ENCODE measurements around the gene CREG1.
"Not testable (repeated sequence)": the region's sequence is repeated elsewhere in the genome, so short reads cannot be mapped to it uniquely, and the experiment has no call there.

Gene CREG1

DNA sequence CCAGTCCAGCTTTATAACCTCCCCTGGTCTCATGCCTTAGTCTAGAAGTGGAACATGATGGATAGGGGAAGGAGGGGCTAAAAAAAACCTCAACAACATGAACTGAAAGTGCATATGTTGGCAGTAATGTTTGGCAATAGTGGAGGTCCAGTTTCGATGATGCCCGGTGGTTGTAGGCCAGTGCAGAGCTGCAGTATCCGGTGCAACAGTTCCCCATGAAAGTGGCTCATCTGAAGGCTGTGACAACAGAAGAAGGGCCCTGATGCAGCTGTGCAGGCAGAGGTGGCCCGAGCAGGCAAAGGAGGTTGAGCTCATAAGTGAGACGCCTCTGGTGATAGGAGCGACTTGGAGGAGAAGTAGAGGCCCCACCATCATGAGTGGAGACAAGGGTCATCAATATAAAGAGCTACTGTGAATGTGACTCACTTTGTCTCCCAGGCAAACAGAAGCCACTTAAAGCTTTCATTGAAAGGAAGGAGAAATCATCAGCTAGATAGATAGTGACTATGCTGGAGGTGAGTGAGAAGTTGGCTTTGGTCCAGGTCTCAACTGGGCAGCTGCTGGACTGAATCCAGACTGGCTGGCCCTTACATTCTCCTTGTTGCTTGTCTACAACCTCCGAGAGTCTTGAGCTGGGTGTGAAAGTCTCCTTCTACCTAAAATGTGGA is 10.2 kb upstream of the CREG1 start:
- no peak for DNase-seq (ENCODE audit: low read depth)

DNA sequence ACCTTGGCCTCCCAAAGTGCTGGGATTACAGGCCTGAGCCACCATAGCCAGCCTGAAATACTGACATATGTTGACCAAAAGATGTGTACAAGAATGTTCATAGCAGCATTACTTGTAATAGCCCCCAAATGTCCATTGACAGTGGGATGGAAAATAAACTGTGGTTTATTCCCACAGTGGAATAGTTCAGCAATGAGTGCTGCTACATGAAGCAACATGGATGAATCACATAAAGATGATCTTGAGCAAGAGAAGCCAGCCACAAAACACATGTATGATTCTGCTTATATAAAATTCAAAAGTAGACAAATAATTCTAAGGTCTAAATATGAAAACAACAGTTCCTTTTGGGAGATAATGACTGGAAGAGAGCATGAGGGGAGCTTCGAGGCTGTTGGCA is 9.1 kb upstream of the CREG1 start:
- DNase-seq (ENCODE audit: low read depth), result peak; percentile 34

DNA sequence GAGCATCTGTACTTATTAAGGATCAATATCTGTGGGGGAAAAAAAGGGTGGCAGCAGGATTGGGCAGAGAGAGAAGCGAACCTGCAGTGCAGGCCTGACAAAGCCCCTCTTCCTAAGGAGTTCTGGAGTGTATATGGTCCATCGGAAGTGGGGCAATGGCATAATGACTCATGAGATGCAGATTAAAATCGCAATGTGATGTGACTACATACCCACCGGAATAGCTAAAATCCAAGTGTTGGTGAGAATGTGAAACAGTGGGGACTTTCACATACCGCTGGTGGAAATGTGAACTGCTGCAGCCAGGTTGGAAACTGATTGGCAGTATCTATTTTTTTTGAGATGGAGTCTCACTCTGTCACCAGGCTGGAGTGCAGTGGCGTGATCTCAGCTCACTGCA is 8.2 kb upstream of the CREG1 start:
- DNase-seq (ENCODE audit: low read depth), result no peak

- DNase-seq (ENCODE audit: low read depth), result peak; percentile 44
Observed at GRCh38 chr1:167555971-167556714, 2.6 kb upstream of the CREG1 start.

DNA sequence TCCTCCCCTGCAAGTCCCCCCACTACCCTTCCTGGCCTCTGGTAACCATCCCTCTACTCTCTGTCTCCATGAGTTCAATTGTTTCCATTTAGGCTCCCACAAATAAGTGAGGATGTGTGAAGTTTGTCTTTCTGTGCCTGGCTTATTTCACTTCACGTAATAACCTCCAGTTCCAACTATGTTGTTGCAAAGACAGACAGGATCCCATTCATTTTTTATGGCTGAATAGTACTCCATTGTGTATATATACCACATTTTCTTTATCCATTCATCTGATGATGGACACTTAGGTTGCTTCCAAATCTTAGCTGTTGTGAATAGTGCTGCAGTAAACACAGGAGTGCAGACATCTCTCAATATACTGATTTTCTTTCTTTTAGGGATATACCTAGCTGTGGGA is 1.5 kb upstream of the CREG1 start:
- DNase-seq (ENCODE audit: low read depth), result not testable (repeated sequence)

DNA sequence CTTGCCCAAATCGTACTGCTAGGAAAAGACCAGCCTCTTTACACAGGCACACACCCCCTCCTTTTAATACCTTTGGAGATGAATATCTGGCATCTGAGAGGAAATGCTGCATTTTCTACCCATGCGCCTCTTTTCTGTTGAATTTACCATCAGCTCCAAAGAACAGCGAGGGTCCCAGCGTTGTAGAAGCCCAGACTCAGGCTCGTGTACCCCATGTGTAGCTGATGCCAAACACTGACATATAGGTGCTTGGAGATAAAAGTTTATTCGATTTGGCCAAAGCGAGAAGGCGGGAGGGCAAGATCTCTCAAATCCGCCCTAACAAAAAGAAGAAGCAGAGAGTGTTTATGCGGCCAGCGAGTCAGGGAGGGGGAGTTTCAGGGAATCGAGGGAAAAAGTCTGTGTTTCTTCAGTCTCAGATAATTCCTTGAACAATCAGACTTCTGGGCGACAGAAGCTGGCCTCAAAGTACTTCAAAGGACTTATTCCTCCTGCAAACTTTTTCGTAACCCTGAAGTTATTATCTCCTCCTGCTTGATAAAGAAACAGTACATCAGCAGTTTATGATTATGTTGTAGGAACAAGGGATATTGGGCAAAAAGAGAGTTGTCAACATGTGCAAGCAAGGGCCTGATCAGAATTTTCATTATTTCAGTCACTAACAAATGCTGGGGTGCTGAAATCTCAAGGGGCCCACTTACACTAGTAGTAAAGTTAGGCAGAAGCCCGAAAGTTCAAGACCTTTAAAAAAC is 642 bp upstream of the CREG1 start:
- DNase-seq (ENCODE audit: low read depth), result no peak

DNA sequence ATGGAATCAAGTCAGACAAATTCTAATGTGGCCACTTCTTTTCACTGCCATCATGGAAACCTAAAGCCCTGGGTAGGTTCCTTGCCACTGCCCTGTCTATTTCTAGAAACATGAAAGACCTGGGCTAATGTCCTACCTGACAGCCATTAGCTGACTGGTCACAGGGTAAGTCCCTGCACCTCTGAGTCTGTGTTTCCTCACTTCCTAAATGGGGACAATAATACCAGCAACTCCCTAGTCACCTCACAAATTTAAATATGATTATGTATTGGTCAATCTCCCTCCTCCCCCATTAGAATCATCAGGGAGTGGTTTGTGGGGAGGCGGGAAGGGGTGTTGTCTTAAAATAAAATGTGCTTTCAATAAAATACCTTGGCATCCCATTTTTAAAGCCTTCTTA is 2.2 kb downstream of the CREG1 start:
- DNase-seq (ENCODE audit: low read depth), result no peak

GRCh38 chr1:167548059-167548932 is 5.3 kb downstream of the CREG1 start:
- no peak for DNase-seq (ENCODE audit: low read depth)

DNA sequence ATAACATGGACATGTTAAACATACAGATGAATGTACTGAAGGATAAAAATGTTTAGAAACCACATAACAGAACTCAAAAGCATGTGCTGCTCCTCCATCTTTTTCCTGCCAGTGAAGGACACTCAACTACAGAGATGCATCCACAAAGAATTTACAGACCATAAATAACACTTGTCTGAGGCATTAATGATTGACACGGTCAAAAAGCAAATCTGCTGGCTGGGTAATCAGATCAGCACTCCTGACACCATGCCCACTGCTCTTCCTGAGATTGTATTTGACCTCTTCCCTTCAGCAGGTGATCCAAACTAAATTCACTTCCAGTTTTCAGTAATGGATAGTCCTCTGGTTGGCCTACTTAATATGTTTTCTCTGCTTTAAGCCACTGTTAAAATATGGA is 6.6 kb downstream of the CREG1 start:
- no peak for DNase-seq (ENCODE audit: low read depth)

- DNase-seq (ENCODE audit: low read depth), result no peak
Observed at GRCh38 chr1:167545349-167545748, 8.2 kb downstream of the CREG1 start.

- DNase-seq (ENCODE audit: low read depth), result no peak
Observed at GRCh38 chr1:167544447-167545093, 9.0 kb downstream of the CREG1 start.

DNA sequence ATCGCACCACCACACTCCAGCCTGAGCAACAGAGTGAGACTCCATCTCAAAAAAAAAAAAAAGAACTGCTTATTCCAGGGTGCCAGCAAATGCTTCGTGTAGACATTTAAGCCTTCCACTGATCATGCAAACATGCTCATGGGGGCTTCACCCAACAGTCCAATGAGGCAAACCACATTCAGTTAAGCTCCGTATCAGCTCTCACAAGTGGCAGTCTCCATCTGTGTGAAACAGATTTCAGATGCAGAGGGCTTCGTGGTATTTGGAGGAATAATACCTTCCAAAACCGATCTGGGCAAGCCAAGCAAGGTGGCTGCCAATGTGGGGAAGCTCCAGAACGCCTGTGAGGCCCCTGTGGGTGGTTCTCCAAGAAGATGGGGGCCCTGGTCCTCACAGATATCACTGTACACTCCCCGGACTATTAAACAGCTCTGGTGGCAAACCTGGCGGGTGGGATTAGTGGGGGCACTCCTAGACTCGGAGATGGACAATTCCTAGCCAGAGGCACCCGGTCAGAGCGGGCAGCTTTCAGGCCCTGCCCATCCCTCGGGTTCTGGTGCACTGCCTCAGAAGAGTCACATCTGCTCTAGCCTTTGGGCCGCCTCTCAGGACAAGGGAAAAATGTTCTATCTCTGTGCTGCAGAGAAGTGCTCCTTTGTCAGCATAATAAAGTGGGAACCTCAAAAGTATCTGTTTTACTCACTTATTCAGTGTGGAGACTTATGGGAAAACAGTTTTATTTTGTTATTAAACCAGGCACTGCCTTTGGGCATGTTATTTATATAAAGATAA is 10.2 kb downstream of the CREG1 start:
- no peak for DNase-seq (ENCODE audit: low read depth)

- DNase-seq (ENCODE audit: low read depth), result no peak
Observed at GRCh38 chr1:167542109-167543032, 11.2 kb downstream of the CREG1 start.

- DNase-seq (ENCODE audit: low read depth), result no peak
Observed at GRCh38 chr1:167541610-167542009, 12.0 kb downstream of the CREG1 start.

DNA sequence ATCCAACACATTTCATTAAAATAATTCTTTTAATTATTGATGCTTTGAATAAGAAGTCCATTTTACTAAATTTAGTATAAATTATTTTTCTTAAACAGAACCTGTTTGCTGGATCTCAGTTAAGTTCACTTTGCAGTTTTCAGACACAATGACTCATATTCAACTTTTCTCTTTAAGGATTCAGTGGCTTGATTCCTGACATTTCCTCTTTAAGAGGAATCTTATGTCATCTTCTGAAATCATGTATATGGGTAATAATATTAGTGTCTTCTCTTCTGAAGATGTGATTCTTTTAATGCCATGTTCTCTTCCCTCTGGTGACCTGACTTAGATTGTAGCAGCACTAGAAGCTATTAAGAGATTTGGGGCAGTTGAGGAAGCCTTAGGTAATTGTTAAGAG is 12.6 kb downstream of the CREG1 start:
- no peak for DNase-seq (ENCODE audit: low read depth)

- DNase-seq (ENCODE audit: low read depth), result no peak
Observed at GRCh38 chr1:167538657-167539056, 14.9 kb downstream of the CREG1 start.

DNA sequence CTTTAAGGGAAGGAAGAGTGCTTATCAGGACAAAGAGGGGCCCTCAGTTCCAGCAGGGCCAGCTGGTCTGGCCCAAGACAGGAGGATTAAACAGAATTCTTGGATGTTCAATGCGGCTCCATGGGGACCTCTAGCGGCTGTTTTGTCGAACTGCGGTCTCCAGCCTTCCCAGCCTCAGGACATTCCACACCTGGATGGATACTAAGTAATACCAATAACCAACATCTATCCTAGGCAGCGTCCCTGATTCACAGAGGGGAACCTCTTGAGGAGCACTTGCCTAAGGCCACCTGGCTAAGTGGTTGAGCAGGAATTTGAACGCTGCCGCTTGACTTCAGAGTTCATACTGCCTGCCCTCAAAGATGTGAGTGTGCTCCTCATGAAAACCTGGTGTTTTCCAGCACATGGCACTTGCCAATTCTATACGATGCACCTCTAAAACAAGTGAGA is 19.7 kb downstream of the CREG1 start:
- no peak for DNase-seq (ENCODE audit: low read depth)

GRCh38 chr1:167532964-167533824 is 20.4 kb downstream of the CREG1 start:
- no peak for DNase-seq (ENCODE audit: low read depth)

DNA sequence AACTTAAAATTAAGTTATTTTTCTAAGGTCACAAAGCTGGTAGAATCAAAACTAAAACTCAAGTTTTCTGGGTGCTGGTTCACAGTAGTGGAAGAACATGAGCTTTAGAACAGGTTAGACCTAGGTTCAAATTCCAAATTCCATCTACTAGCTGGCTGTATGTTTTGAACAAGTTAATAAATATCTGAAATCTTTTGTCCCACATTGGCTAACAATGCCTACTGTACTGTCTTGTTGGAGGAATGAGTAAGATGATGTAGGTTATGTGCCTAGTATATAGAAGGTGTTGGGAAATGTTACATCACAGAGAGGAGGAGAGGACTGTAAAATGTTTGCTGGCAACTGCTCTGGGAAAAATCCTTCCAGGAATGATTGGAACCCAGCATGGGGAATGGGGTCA is 21.2 kb downstream of the CREG1 start:
- no peak for DNase-seq (ENCODE audit: low read depth)
